ENCODE data around the gene TXNRD2.

DNA sequence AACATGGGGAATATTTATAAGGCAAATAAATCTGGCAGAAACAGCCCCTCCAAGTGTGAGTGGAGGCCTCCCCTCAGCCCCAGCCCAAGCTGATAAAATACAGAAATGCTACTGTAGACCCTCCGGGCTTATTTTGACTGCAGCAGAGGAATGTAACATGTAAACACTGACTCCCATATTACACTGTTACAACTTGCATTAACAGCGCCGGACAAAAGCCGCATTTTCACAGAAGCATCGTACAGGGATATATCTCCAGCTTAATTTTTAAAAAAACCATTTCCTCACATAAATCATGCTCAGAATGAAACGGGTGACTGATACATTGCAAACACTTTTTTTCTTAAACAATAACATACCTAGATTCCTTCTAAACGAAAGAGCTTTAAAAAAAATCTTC lies 36.7 kb downstream of the TXNRD2 start:
- TF ChIP-seq POLR2A (IDR thresholded peaks at IDR 0.05; ENCODE audit: low read depth, low read length) = no peak
- no peak for TF ChIP-seq POLR2AphosphoS5 (IDR thresholded peaks at IDR 0.05; ENCODE audit: low read depth, low read length)
